ENCODE results near the gene PDE6G.
A peak's percentile ranks its signal among the peaks of the same experiment; 100 is the strongest.

The PDE6G gene

DNA sequence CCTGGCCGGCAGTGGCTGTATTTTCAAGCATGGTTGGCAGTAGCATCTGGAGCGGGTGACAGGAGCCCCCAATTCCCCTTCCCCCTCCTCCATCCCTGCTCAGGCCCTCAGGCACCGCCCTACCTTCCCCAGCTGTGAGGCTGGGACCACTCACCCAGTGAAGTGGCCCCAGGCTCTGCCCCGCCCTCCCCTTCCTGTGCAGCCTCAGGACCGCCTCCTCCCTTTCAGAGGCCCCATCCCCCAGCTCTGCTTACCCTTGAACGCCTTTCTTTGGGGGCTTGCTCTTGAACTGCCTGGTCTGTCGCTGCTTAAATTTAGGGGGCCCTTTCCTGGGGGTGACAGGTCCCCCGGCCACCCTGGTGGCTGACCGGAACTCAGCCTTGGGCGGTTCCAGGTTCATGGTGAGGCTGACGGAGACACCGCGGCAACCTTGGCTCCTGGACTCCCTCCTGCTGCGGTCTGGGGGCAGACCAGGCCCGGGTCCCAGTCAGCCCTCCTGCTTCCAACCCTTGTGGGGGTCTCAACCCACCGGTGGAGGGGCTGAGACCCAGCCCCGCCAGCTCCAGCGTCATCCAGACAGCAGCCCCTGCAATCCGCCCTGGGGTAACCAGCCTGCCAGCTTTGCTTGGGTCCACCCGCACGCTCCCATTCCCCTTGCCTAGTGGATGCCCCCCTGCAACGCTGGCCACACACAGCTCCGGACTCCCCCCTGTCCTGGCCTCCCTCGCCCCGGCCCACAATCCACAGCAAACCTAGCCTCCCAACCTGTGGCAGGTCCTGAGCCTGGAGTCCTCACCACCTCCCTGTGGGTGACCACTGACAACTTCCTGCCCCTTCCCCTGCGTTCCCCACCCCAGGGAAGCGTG lies 3.2 kb downstream of the PDE6G start:
- DNase-seq (ENCODE audit: low read depth), result peak; percentile 37
- TF ChIP-seq, protein P1, sequence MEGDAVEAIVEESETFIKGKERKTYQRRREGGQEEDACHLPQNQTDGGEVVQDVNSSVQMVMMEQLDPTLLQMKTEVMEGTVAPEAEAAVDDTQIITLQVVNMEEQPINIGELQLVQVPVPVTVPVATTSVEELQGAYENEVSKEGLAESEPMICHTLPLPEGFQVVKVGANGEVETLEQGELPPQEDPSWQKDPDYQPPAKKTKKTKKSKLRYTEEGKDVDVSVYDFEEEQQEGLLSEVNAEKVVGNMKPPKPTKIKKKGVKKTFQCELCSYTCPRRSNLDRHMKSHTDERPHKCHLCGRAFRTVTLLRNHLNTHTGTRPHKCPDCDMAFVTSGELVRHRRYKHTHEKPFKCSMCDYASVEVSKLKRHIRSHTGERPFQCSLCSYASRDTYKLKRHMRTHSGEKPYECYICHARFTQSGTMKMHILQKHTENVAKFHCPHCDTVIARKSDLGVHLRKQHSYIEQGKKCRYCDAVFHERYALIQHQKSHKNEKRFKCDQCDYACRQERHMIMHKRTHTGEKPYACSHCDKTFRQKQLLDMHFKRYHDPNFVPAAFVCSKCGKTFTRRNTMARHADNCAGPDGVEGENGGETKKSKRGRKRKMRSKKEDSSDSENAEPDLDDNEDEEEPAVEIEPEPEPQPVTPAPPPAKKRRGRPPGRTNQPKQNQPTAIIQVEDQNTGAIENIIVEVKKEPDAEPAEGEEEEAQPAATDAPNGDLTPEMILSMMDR (IDR thresholded peaks at IDR 0.05; ENCODE audit: insufficient read depth, low read depth, low read length, missing control alignments), result no peak
- peak overlapping the region; percentile 56 for H3K4me3 ChIP-seq (ENCODE audit: low read depth, low read length)

DNA sequence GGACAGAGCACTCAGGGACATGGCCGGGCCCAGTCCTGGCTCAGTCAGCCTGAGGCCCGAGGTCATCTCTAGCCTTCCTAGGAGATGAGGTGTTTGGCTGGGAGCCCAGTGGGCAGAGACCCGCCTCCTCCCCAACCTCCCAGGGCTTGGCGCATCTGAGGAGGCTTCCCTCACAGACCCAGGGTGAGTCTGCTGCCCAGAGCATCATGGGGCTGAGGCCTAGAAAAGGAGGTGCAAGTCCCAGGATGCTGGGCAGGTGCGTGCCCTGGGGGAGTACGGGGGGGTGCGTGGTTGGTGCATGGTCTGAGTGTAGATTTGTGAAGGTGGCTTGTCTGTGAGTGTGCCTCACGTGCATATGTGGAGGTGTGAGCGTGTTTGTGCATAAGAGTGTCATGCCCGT lies 4.7 kb downstream of the PDE6G start:
- DNase-seq (ENCODE audit: low read depth), result no peak
- TF ChIP-seq, protein P1 (IDR thresholded peaks at IDR 0.05; ENCODE audit: insufficient read depth, low read depth, low read length, missing control alignments), result no peak
- H3K4me3 ChIP-seq (ENCODE audit: low read depth, low read length), result no peak overlapping the region

DNA sequence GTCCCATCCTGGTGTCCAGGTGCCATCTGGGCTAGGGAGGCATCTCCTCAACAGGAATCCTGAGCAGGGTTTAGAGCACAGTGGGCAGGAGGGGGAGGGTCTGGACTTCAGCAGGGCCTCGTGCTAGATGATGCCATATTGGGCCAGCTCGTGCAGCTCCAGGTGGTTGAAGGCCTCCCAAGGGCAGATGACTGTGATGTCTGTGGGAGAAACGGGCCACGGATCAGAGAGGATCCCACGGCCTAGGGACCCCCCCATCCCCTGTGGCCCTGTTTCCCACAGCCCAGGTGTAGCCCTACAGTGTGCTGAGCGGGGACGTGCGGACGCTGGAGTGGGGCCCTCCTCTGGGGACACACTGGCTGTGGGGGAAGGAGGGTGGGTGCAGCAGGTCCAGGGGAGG lies 5.4 kb downstream of the PDE6G start:
- DNase-seq (ENCODE audit: low read depth), result no peak
- TF ChIP-seq, protein P1 (IDR thresholded peaks at IDR 0.05; ENCODE audit: insufficient read depth, low read depth, low read length, missing control alignments), result no peak

DNA sequence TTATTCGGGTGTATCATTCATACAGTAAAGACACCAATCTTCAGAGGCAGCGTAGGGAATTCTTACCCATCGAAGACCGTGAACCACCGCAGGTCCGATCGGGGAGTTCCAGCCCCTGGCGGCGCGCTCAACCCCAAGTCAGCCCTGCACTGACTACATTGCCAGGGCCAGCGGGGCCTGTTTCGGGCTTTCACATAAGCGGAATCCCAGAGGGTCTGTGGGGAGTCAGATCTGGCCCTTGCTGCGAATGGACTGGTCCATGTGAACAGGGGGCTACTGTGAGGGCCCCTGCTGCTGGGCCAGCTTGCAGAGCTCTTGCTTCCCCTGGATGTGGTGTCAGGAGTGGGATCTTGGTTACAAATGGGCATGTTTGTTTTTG lies 7.6 kb downstream of the PDE6G start:
- TF ChIP-seq, protein P1 (IDR thresholded peaks at IDR 0.05; ENCODE audit: insufficient read depth, low read depth, low read length, missing control alignments), result no peak
- no peak overlapping the region for H3K4me3 ChIP-seq (ENCODE audit: low read depth, low read length)
- DNase-seq (ENCODE audit: low read depth), result no peak

More for the DNA sequence above, 5.4 kb downstream of the PDE6G start:
- no peak overlapping the region for H3K4me3 ChIP-seq (ENCODE audit: low read depth, low read length)

DNA sequence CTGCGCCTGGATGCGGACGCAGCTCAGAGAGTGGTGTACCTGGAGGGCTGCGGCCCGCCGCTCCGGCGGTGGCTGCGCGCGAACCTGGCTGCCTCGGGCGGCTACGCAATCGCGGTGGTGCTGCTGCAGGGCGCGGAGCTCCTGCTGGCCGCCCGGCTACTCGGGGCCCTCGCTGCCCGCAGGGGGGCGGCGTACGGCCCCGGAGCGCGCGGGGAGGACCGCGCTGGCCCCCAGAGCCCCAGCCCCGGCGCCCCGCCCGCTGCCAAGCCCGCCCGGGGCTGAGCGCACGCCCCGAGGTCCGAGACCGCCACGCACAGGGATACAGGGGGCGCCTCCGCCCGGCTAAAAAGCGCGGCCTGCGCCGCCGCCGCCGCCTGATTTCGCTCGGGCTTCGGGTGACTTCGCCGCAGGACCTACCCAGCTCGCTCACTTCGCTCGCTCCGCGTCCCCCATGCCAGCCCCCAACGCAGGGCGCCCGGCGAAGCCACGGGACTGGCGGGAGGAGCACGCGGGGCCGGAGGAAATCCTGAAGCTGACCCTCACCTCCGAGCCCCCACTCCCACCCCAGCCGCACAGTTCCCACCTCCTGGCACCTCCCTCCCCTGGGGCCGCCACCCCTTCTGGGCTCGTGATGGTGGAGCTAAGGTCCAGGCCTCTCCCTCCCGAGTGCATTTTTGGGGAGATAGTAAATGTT lies 8.2 kb downstream of the PDE6G start:
- TF ChIP-seq, protein P1 (IDR thresholded peaks at IDR 0.05; ENCODE audit: insufficient read depth, low read depth, low read length, missing control alignments), result no peak
- no peak overlapping the region for H3K4me3 ChIP-seq (ENCODE audit: low read depth, low read length)

DNA sequence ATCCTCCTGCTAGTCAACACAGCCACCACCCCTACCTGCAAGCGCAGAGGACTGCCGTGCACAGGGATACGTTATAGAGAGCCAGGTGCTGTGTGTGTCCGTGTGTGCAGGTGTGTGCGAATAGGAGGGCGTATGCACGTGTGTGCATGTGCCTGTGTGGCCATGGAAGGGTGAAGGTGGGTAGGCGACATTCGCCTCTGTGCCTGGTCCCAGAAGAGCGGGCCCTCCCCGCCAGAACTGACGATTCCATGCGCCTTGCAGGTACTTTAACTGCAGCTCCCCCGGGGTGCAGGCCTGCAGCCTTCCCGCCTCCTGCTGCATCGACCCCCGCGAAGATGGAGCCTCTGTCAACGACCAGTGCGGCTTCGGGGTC lies 8.7 kb downstream of the PDE6G start:
- TF ChIP-seq, protein P1 (IDR thresholded peaks at IDR 0.05; ENCODE audit: insufficient read depth, low read depth, low read length, missing control alignments), result no peak
- no peak overlapping the region for H3K4me3 ChIP-seq (ENCODE audit: low read depth, low read length)
- no peak for DNase-seq (ENCODE audit: low read depth)

More for the DNA sequence above, 8.2 kb downstream of the PDE6G start:
- DNase-seq (ENCODE audit: low read depth), result no peak

All from GM12865 (cell line).